ENCODE results near the gene IL6ST. TPM values are rescaled to one million over a fixed set of nuclear protein-coding genes. Genes with fewer than 3 reads are reported as not detected.

The IL6ST gene
- polyA plus RNA-seq, 1 experiment, result 448 TPM

- no peak for DNase-seq (ENCODE audit: low read depth, low spot score)
- Histone ChIP-seq H3K27ac (ENCODE audit: low read depth, low read length) (no peak overlapping the region), H3K27me3 (ENCODE audit: control insufficient read depth, insufficient read depth, low read length) (no peaks in the 10 kb centered on the region), H3K4me3 (ENCODE audit: low read depth, low read length) (no peak overlapping the region), H3K9me3 (ENCODE audit: control insufficient read depth, insufficient read depth, low read length) (no peaks in the 10 kb centered on the region; the same call in 1 of the 2 replicates)
- no peak for TF ChIP-seq CTCF (IDR thresholded peaks at IDR 0.05; ENCODE audit: low read depth, low read length)
- CTCF ChIA-PET, result no interaction called here
- POLR2A ChIA-PET, result no interaction called here
These were observed 34.7 kb upstream of the IL6ST start for GRCh38 chr5:56029457-56029856.

- Histone ChIP-seq H3K9me3 (ENCODE audit: control insufficient read depth, insufficient read depth, low read length) (no peaks in the 10 kb centered on the region; the same call in 1 of the 2 replicates), H3K27ac (ENCODE audit: low read depth, low read length) (no peak overlapping the region), H3K27me3 (ENCODE audit: control insufficient read depth, insufficient read depth, low read length) (no peaks in the 10 kb centered on the region), H3K4me3 (ENCODE audit: low read depth, low read length) (no peak overlapping the region)
- no peak for TF ChIP-seq CTCF (IDR thresholded peaks at IDR 0.05; ENCODE audit: low read depth, low read length)
- CTCF ChIA-PET, result no interaction called here
- POLR2A ChIA-PET, result interaction anchor here (1.0 kb wide), 1 partner anchor 34 kb away, joined by 3 read pairs; the partner anchor contains the start of gene IL6ST
- DNase-seq (ENCODE audit: low read depth, low spot score), result no peak
These were observed 33.9 kb upstream of the IL6ST start for GRCh38 chr5:56028708-56029107.

- CTCF ChIA-PET, result interaction anchor here (1.0 kb wide), 1 partner anchor 11 kb away, joined by 3 read pairs; no protein-coding TSS in a partner anchor
- Histone ChIP-seq H3K9me3 (ENCODE audit: control insufficient read depth, insufficient read depth, low read length) (no peaks in the 10 kb centered on the region; the same call in 1 of the 2 replicates), H3K27me3 (ENCODE audit: control insufficient read depth, insufficient read depth, low read length) (no peaks in the 10 kb centered on the region), H3K27ac (ENCODE audit: low read depth, low read length) (peak overlapping the region; percentile 76), H3K4me3 (ENCODE audit: low read depth, low read length) (no peak overlapping the region)
- DNase-seq (ENCODE audit: low read depth, low spot score), result peak; percentile 72
- TF ChIP-seq CTCF (IDR thresholded peaks at IDR 0.05; ENCODE audit: low read depth, low read length), result no peak
- POLR2A ChIA-PET, result interaction anchor here (0.7 to 2.6 kb wide), 5 partner anchors 15 to 149 kb away, joined by 3 to 10 read pairs (median 4); partner anchors contain the start of gene IL6ST
These were observed 32.1 kb upstream of the IL6ST start for GRCh38 chr5:56026863-56027300.

- DNase-seq (ENCODE audit: low read depth, low spot score), result no peak
- Histone ChIP-seq H3K9me3 (ENCODE audit: control insufficient read depth, insufficient read depth, low read length) (no peaks in the 10 kb centered on the region; the same call in 1 of the 2 replicates), H3K4me3 (ENCODE audit: low read depth, low read length) (no peak overlapping the region), H3K27me3 (ENCODE audit: control insufficient read depth, insufficient read depth, low read length) (no peaks in the 10 kb centered on the region), H3K27ac (ENCODE audit: low read depth, low read length) (no peak overlapping the region)
- CTCF ChIA-PET, result interaction anchor here (0.7 kb wide), 2 partner anchors 11 to 34 kb away, joined by 4 to 6 read pairs; no protein-coding TSS in a partner anchor
- POLR2A ChIA-PET, result interaction anchor here (0.5 to 2.6 kb wide), 2 partner anchors 13 to 21 kb away, joined by 4 to 10 read pairs; no protein-coding TSS in a partner anchor
- no peak for TF ChIP-seq CTCF (IDR thresholded peaks at IDR 0.05; ENCODE audit: low read depth, low read length)
These were observed 30.6 kb upstream of the IL6ST start for GRCh38 chr5:56025151-56025885.

- TF ChIP-seq CTCF (IDR thresholded peaks at IDR 0.05; ENCODE audit: low read depth, low read length), result no peak
- Histone ChIP-seq H3K27me3 (ENCODE audit: control insufficient read depth, insufficient read depth, low read length) (no peaks in the 10 kb centered on the region), H3K9me3 (ENCODE audit: control insufficient read depth, insufficient read depth, low read length) (no peaks in the 10 kb centered on the region; the same call in 1 of the 2 replicates), H3K27ac (ENCODE audit: low read depth, low read length) (no peak overlapping the region), H3K4me3 (ENCODE audit: low read depth, low read length) (no peak overlapping the region)
- no peak for DNase-seq (ENCODE audit: low read depth, low spot score)
- ChIA-PET POLR2A (interaction anchor here (0.5 kb wide), 1 partner anchor 21 kb away, joined by 4 read pairs; no protein-coding TSS in a partner anchor), CTCF (no interaction called here)
These were observed 30.0 kb upstream of the IL6ST start for GRCh38 chr5:56024810-56025150.
